SK-N-SH treated with all-trans-retinoic acid at 6 μM for 48 hours (cell line): ENCODE measurements around the gene POLR3A.

ENCODE experiments used
- ARNTL ChIP-seq: fragments of 450-650 bp; formaldehyde crosslinking; IDR thresholded peaks from 2 replicates; pipeline ENCODE4 v1.5.0; 2020; ENCODE audit warnings: low read depth, mild to moderate bottlenecking, moderate library complexity, borderline replicate concordance
- BACH2 ChIP-seq: fragments of 250-450 bp; sonication (Bioruptor Pico); IDR thresholded peaks from 2 replicates; pipeline ENCODE4 v1.9.0; 2021; ENCODE audit warnings: mild to moderate bottlenecking, borderline replicate concordance
- CSDC2 ChIP-seq: fragments of 250-450 bp; sonication (Bioruptor Pico); IDR thresholded peaks from 2 replicates; pipeline ENCODE4 v1.5.0; 2020; ENCODE audit warnings: mild to moderate bottlenecking, moderate library complexity
- ESRRG ChIP-seq: fragments of 250-450 bp; sonication (Bioruptor Pico); IDR thresholded peaks from 2 replicates; pipeline ENCODE4 v1.6.1; 2021; ENCODE audit warnings: mild to moderate bottlenecking
- ISL1 ChIP-seq: fragments of 250-450 bp; sonication (Bioruptor Pico); IDR thresholded peaks from 2 replicates; pipeline ENCODE4 v2.1.2; 2022; ENCODE audit warnings: mild to moderate bottlenecking, moderate library complexity
- PPARA ChIP-seq: fragments of 250-450 bp; sonication (Bioruptor Pico); IDR thresholded peaks from 2 replicates; pipeline ENCODE4 v1.5.0; 2020; ENCODE audit warnings: mild to moderate bottlenecking, borderline replicate concordance
- RARB ChIP-seq: fragments of 250-450 bp; sonication (Bioruptor Pico); IDR thresholded peaks from 2 replicates; pipeline ENCODE4 v1.8.0; 2021; ENCODE audit warnings: mild to moderate bottlenecking, moderate library complexity
- TCF4 ChIP-seq: fragments of 250-450 bp; sonication (Bioruptor Pico); IDR thresholded peaks from 2 replicates; pipeline ENCODE4 v1.8.0; 2021; ENCODE audit warnings: mild to moderate bottlenecking, moderate library complexity, borderline replicate concordance
- ZFP3 ChIP-seq: fragments of 250-450 bp; sonication (Bioruptor Pico); IDR thresholded peaks from 2 replicates; pipeline ENCODE4 v1.5.0; 2020; ENCODE audit warnings: mild to moderate bottlenecking, moderate library complexity
- ZFP30 ChIP-seq: fragments of 450-650 bp; formaldehyde crosslinking; IDR thresholded peaks from 2 replicates; pipeline ENCODE4 v1.5.0; 2022; ENCODE audit warnings: mild to moderate bottlenecking, moderate library complexity
- ZNF565 ChIP-seq: fragments of 450-650 bp; formaldehyde crosslinking; conservative IDR thresholded peaks from 2 replicates; pipeline ENCODE4 v1.5.0; 2020; ENCODE audit warnings: low read depth, mild to moderate bottlenecking, moderate library complexity
- TF ChIP-seq, protein P1 (sequence below): fragments of 250-450 bp; sonication (Bioruptor Pico); IDR thresholded peaks from 2 replicates; pipeline ENCODE4 v1.8.0; 2020; ENCODE audit warnings: mild to moderate bottlenecking, moderate library complexity, borderline replicate concordance
- TF ChIP-seq, protein P2 (sequence below): fragments of 250-450 bp; sonication (Bioruptor Pico); IDR thresholded peaks from 2 replicates; pipeline ENCODE4 v1.5.0; 2020; ENCODE audit warnings: mild to moderate bottlenecking, moderate library complexity
- TF ChIP-seq, protein P3 (sequence below): fragments of 250-450 bp; sonication (Bioruptor Pico); IDR thresholded peaks from 2 replicates; pipeline ENCODE4 v1.8.0; 2021; ENCODE audit warnings: low read depth, mild to moderate bottlenecking, moderate library complexity, borderline replicate concordance

DNA sequence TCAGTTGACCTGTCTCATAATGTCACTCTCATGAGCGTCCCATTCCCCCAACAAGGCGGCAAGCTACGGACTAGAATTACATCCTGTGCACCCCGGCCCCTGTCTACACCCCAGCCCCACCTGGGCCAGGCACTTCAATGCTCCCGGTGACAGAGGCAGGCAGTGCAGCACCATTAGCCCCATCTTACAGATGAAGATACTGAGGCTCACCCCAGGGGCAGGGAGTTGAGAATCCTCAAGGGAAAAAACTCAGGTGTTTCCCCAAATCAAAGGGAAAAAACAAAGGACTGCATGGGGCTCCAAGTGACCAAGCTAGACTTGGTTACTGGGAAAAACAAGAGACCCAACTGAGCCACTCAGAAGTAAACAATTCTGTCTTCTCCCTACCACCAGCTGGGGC lies 107.3 kb downstream of the POLR3A start:
- TF ChIP-seq, protein P1, sequence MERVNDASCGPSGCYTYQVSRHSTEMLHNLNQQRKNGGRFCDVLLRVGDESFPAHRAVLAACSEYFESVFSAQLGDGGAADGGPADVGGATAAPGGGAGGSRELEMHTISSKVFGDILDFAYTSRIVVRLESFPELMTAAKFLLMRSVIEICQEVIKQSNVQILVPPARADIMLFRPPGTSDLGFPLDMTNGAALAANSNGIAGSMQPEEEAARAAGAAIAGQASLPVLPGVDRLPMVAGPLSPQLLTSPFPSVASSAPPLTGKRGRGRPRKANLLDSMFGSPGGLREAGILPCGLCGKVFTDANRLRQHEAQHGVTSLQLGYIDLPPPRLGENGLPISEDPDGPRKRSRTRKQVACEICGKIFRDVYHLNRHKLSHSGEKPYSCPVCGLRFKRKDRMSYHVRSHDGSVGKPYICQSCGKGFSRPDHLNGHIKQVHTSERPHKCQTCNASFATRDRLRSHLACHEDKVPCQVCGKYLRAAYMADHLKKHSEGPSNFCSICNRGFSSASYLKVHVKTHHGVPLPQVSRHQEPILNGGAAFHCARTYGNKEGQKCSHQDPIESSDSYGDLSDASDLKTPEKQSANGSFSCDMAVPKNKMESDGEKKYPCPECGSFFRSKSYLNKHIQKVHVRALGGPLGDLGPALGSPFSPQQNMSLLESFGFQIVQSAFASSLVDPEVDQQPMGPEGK: no peak
- TF ChIP-seq ZFP3 (no peak), BACH2 (no peak), ZNF565 (CRISPR knock-in tag) (no peak), TCF4 (no peak), PPARA (no peak), ESRRG (CRISPR knock-in tag) (no peak), RARB (CRISPR knock-in tag) (no peak), ARNTL (CRISPR knock-in tag) (no peak), ISL1 (CRISPR knock-in tag) (no peak), ZFP30 (no peak), CSDC2 (CRISPR knock-in tag) (no peak)
- TF ChIP-seq, protein P2, sequence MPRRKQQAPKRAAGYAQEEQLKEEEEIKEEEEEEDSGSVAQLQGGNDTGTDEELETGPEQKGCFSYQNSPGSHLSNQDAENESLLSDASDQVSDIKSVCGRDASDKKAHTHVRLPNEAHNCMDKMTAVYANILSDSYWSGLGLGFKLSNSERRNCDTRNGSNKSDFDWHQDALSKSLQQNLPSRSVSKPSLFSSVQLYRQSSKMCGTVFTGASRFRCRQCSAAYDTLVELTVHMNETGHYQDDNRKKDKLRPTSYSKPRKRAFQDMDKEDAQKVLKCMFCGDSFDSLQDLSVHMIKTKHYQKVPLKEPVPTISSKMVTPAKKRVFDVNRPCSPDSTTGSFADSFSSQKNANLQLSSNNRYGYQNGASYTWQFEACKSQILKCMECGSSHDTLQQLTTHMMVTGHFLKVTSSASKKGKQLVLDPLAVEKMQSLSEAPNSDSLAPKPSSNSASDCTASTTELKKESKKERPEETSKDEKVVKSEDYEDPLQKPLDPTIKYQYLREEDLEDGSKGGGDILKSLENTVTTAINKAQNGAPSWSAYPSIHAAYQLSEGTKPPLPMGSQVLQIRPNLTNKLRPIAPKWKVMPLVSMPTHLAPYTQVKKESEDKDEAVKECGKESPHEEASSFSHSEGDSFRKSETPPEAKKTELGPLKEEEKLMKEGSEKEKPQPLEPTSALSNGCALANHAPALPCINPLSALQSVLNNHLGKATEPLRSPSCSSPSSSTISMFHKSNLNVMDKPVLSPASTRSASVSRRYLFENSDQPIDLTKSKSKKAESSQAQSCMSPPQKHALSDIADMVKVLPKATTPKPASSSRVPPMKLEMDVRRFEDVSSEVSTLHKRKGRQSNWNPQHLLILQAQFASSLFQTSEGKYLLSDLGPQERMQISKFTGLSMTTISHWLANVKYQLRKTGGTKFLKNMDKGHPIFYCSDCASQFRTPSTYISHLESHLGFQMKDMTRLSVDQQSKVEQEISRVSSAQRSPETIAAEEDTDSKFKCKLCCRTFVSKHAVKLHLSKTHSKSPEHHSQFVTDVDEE (CRISPR knock-in tag): no peak
- TF ChIP-seq, protein P3, sequence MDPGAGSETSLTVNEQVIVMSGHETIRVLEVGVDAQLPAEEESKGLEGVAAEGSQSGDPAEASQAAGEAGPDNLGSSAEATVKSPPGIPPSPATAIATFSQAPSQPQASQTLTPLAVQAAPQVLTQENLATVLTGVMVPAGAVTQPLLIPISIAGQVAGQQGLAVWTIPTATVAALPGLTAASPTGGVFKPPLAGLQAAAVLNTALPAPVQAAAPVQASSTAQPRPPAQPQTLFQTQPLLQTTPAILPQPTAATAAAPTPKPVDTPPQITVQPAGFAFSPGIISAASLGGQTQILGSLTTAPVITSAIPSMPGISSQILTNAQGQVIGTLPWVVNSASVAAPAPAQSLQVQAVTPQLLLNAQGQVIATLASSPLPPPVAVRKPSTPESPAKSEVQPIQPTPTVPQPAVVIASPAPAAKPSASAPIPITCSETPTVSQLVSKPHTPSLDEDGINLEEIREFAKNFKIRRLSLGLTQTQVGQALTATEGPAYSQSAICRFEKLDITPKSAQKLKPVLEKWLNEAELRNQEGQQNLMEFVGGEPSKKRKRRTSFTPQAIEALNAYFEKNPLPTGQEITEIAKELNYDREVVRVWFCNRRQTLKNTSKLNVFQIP (CRISPR knock-in tag): no peak
